ENCODE measurements around the gene NUAK2.

DNA sequence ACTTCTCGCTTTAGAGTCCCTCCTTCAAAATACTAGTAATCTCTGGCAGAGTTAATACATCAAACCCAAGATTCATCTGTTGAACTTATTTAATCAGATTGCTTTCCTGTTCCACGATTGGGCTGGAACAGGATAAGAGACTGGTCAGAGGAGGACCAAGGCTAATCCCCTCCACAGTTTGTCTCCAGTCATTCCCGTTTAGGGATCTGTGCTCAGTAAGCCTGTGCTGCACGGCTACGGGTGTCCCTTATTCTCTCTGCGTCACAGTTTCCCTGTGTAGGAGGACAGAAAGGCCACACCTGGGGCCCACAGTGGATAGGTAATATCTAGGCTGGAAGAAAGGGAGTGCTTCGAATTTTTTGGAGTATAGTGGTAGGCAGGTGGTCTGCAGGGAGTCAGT lies 16.5 kb upstream of the NUAK2 start:
- no peak for TF ChIP-seq CTCF (conservative IDR thresholded peaks at IDR 0.05)
- no peak for TF ChIP-seq EZH2 (IDR thresholded peaks at IDR 0.05; ENCODE audit: low read depth)

Data from PC-9 (cell line).